ENCODE data around the gene ADGRG4.

Gene ADGRG4

DNA sequence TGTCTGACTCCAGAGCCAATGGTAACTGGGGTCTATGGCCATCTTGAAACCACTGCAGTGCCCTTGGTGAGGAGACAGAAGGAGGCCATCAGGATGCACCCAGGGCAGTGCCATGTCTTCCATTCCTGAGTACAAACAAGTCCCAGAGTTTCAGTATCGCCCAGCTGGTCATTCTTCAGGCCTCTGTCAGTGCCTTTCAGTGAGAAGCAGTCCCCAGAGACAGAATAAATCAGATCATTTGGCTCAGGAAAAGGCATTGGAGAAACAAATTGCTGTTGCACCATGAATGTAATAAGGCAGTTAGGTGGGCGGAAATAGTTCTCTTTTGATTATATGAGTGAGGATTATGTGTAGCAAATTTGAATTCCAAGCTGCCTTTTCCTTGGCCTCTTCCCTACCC is 21.3 kb downstream of the ADGRG4 start:
- Mint-ChIP-seq H3K27ac (no peak overlapping the region), H3K4me1 (ENCODE audit: low read depth) (no peaks in the 10 kb centered on the region), H3K36me3 (no peaks in the 10 kb centered on the region), H3K27me3 (no peaks in the 10 kb centered on the region), H3K9me3 (ENCODE audit: low read depth) (no peaks in the 10 kb centered on the region), H3K4me3 (no peak overlapping the region)

DNA sequence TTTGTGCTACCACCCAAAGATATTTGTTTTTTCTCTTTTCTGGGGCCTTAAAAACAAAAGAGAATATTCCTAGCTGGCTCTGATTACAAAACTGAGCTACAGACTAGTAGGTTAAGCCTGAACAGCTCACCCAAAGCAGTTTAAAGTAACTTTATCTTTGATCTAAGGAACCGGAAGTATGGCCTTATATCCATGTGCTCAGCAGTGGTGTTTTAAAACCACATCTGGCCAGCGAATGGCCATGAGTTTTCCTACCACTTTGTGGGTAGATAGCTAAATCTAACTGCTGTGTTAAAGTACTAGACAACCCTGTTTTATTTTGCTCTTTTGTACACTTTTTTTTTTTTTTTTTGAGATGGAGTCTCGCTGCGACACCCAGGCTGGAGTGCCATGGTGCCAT is 24.6 kb downstream of the ADGRG4 start:
- H3K9me3 Mint-ChIP-seq (ENCODE audit: low read depth): no peaks in the 10 kb centered on the region
- H3K36me3 Mint-ChIP-seq: no peaks in the 10 kb centered on the region
- no peaks in the 10 kb centered on the region for H3K27me3 Mint-ChIP-seq
- no peak overlapping the region for H3K4me3 Mint-ChIP-seq
- H3K4me1 Mint-ChIP-seq (ENCODE audit: low read depth): no peaks in the 10 kb centered on the region
- H3K27ac Mint-ChIP-seq: no peak overlapping the region

DNA sequence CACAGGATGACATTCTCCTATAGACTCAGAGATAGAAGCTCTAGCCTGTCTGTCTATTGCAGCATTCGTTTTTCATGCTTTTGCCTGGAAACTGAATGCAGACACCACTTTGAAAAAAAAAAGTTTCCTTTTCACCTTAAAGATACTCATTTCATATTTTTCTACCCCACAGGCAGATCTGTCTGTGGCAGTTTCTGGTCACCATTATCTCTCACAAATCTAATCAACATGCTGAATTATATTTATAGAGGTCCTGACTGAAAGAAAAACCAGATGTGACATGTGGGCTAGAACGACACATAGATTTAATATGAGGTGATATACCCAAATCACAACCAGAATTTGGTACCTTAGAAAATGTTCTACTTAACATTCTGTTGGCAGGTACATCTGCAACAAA is 28.2 kb downstream of the ADGRG4 start:
- no peaks in the 10 kb centered on the region for H3K27me3 Mint-ChIP-seq
- no peak overlapping the region for H3K4me3 Mint-ChIP-seq
- no peaks in the 10 kb centered on the region for H3K4me1 Mint-ChIP-seq (ENCODE audit: low read depth)
- H3K9me3 Mint-ChIP-seq (ENCODE audit: low read depth): no peaks in the 10 kb centered on the region
- H3K27ac Mint-ChIP-seq: no peak overlapping the region
- H3K36me3 Mint-ChIP-seq: no peaks in the 10 kb centered on the region

GRCh38 chrX:136336623-136337022 is 35.9 kb downstream of the ADGRG4 start:
- H3K27ac Mint-ChIP-seq: no peak overlapping the region

DNA sequence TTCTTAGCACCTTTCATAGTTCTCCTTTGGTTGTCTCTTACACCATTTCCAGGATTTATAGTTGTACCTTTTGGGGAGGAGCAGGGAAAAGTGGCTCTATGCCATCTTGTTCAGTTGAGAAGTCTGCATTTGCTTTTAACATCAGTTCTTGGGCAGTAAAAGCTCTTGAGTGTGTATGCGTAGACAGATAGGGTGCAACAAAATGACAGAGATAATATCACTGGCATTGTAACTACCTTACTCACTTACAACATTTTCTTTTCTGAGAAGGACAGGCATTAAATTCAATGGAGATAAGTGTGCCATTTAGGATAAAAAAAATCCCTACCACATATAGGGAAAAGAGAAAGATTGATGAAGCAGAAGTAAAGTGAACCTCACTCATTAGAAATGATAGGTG is 38.9 kb downstream of the ADGRG4 start:
- Mint-ChIP-seq H3K27me3 (peaks cover 3% of the 10 kb centered on the region), H3K9me3 (ENCODE audit: low read depth) (no peaks in the 10 kb centered on the region), H3K4me1 (ENCODE audit: low read depth) (no peaks in the 10 kb centered on the region), H3K4me3 (no peak overlapping the region), H3K36me3 (no peaks in the 10 kb centered on the region), H3K27ac (no peak overlapping the region)

More at GRCh38 chrX:136336623-136337022, 35.9 kb downstream of the ADGRG4 start:
- no peak overlapping the region for H3K4me3 Mint-ChIP-seq
- no peaks in the 10 kb centered on the region for H3K9me3 Mint-ChIP-seq (ENCODE audit: low read depth)
- no peaks in the 10 kb centered on the region for H3K4me1 Mint-ChIP-seq (ENCODE audit: low read depth)
- no peaks in the 10 kb centered on the region for H3K36me3 Mint-ChIP-seq
- H3K27me3 Mint-ChIP-seq: no peaks in the 10 kb centered on the region

DNA sequence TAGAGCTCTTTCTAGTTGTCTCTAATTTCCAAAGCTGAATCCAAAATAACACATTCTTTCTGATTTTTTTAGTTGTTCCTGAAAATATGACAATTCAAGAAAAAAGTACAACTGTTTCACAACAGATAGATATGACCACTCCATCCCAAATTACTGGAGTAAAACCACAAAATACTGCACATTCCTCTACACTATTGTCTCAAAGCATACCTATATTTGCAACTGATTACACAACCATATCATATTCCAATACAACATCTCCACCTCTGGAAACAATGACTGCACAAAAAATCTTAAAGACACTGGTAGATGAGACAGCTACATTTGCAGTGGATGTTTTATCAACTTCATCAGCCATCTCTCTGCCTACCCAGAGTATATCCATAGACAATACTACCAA is 43.6 kb downstream of the ADGRG4 start:
- no peak overlapping the region for H3K4me3 Mint-ChIP-seq
- no peak overlapping the region for H3K27ac Mint-ChIP-seq
- no peaks in the 10 kb centered on the region for H3K9me3 Mint-ChIP-seq (ENCODE audit: low read depth)
- no peaks in the 10 kb centered on the region for H3K4me1 Mint-ChIP-seq (ENCODE audit: low read depth)
- H3K27me3 Mint-ChIP-seq: peaks cover 6% of the 10 kb centered on the region
- H3K36me3 Mint-ChIP-seq: no peaks in the 10 kb centered on the region

- H3K4me3 Mint-ChIP-seq: no peak overlapping the region
- H3K27me3 Mint-ChIP-seq: peaks cover 6% of the 10 kb centered on the region
- no peaks in the 10 kb centered on the region for H3K9me3 Mint-ChIP-seq (ENCODE audit: low read depth)
- no peaks in the 10 kb centered on the region for H3K4me1 Mint-ChIP-seq (ENCODE audit: low read depth)
- H3K27ac Mint-ChIP-seq: no peak overlapping the region
- H3K36me3 Mint-ChIP-seq: no peaks in the 10 kb centered on the region
Measured at GRCh38 chrX:136346506-136346905, 45.7 kb downstream of the ADGRG4 start.

DNA sequence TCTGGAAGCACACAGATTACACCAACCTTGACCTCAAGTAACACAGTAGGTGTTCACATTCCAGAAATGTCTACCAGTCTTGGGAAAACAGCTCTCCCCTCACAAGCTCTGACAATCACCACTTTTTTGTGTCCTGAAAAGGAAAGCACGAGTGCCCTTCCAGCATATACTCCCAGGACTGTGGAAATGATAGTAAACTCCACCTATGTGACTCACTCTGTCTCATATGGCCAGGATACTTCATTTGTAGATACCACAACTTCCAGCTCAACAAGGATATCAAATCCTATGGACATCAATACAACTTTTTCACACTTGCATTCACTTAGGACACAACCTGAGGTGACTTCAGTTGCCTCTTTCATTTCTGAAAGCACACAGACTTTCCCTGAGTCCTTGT is 46.9 kb downstream of the ADGRG4 start:
- no peaks in the 10 kb centered on the region for H3K9me3 Mint-ChIP-seq (ENCODE audit: low read depth)
- H3K27ac Mint-ChIP-seq: no peak overlapping the region
- H3K36me3 Mint-ChIP-seq: no peaks in the 10 kb centered on the region
- H3K4me1 Mint-ChIP-seq (ENCODE audit: low read depth): no peaks in the 10 kb centered on the region
- H3K27me3 Mint-ChIP-seq: peaks cover 6% of the 10 kb centered on the region
- no peak overlapping the region for H3K4me3 Mint-ChIP-seq

DNA sequence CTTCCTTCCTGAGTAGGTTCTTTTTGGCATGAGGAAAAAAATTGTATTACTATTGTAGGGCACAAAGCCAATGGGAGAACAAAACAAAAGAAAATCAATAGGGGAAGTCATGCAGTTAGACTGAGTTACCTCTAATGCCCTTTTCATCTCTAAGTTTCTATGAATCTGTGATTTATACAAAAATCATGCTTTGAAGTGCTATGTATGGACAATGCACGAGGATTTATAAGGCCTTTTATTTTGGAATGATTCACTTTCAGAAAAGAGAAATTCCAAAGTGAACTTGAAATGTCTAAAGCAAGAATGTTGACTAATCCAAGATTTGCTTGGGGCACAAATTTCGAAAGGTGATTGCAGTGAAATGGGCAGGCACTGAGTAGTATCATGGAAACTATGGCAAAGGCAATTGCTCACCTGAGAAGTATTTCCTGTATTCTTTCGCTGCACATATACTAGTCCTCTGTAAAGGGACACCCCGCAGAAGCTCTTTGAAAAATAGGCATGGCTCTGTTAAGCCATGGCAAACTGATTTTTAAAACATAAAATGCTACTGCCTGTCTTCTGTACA is 52.8 kb downstream of the ADGRG4 start:
- Mint-ChIP-seq H3K27me3 (peaks cover 1% of the 10 kb centered on the region), H3K4me1 (ENCODE audit: low read depth) (no peaks in the 10 kb centered on the region), H3K27ac (no peak overlapping the region), H3K36me3 (no peaks in the 10 kb centered on the region), H3K4me3 (no peak overlapping the region), H3K9me3 (ENCODE audit: low read depth) (no peaks in the 10 kb centered on the region)

DNA sequence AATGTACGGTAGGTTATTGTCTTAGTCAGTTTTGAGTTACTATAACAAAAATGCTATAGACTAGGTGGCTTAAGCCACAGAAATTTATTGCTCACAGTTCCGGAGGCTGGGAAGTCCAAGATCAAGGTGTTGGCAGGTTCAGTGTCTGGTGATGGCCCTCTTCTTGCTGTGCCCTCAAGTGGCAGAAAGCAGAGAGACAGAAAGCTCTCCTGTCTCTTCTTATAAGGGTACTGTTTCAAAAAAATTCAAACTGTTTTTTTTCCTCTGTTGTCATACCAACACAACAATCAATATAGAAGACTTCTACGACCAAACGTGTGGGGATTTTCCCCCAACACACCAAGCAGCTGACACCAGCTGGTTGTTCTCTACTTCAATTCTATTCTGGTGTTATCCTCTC is 53.4 kb downstream of the ADGRG4 start:
- Mint-ChIP-seq H3K4me3 (no peak overlapping the region), H3K27ac (no peak overlapping the region), H3K4me1 (ENCODE audit: low read depth) (no peaks in the 10 kb centered on the region), H3K27me3 (peaks cover 1% of the 10 kb centered on the region), H3K36me3 (no peaks in the 10 kb centered on the region), H3K9me3 (ENCODE audit: low read depth) (no peaks in the 10 kb centered on the region)

GRCh38 chrX:136369377-136369776 is 68.6 kb downstream of the ADGRG4 start:
- H3K36me3 Mint-ChIP-seq: no peaks in the 10 kb centered on the region
- H3K27ac Mint-ChIP-seq: no peak overlapping the region
- H3K4me1 Mint-ChIP-seq (ENCODE audit: low read depth): no peaks in the 10 kb centered on the region
- no peaks in the 10 kb centered on the region for H3K9me3 Mint-ChIP-seq (ENCODE audit: low read depth)
- peaks cover 2% of the 10 kb centered on the region for H3K27me3 Mint-ChIP-seq
- H3K4me3 Mint-ChIP-seq: no peak overlapping the region

DNA sequence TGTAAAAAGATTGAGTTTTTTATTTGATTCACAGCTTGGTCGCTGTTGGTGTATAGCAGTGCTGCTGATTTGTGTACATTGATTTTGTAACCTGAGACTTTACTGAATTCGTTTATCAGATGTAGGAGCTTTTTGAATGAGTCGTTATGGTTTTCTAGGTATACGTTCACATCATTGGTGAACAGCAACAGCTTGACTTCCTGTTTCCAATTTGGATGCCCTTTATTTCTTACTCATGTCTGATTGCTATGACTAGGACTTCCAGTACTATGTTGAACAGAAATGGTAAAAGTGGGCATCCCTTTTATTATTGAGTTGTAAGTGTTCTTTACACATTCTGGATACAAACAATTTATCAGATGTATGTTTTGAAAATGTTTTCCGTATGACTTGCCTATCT is 76.0 kb downstream of the ADGRG4 start:
- no peaks in the 10 kb centered on the region for H3K27me3 Mint-ChIP-seq
- H3K4me3 Mint-ChIP-seq: no peak overlapping the region
- no peaks in the 10 kb centered on the region for H3K36me3 Mint-ChIP-seq
- H3K9me3 Mint-ChIP-seq (ENCODE audit: low read depth): no peaks in the 10 kb centered on the region
- H3K27ac Mint-ChIP-seq: no peak overlapping the region
- no peaks in the 10 kb centered on the region for H3K4me1 Mint-ChIP-seq (ENCODE audit: low read depth)

DNA sequence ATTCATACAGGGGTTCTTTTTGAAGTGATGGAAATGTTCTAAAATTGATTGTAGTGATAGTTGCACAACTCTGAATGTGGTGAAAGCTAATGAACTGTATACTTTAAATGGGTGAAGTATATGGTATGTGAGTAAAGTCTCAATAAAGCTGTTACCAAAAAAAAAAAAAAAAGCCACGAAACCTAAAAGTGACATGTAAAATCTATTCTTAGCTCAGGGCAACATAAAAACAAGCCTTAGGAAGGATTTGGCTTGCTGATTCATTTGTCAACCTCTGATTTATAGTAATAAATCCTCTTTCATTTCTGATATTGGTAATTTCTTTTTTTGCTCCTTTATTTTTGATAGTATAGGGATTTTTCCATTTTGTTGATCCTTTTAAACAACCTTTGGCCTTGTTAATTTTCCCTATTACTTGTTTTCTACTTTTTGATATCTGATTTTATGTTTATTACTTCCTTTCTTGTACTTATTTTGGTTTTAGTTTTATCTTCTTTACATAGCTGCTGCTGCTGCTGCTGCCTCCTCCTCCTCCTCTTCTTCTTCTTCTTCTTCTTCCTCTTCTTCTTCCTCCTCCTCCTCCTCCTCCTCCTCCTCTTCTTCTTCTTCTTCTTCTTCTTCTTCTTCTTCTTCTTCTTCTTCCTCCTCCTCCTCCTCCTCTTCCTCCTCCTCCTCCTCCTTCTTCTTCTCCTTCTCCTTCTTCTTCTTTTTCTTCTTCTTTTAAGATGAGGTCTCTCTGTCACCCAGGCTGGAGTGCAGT is 79.4 kb downstream of the ADGRG4 start:
- H3K9me3 Mint-ChIP-seq (ENCODE audit: low read depth): no peaks in the 10 kb centered on the region

GRCh38 chrX:136386173-136386572 is 85.4 kb downstream of the ADGRG4 start:
- H3K27me3 Mint-ChIP-seq: peaks cover 7% of the 10 kb centered on the region
- H3K4me1 Mint-ChIP-seq (ENCODE audit: low read depth): no peaks in the 10 kb centered on the region
- H3K36me3 Mint-ChIP-seq: no peaks in the 10 kb centered on the region
- H3K27ac Mint-ChIP-seq: no peak overlapping the region
- H3K9me3 Mint-ChIP-seq (ENCODE audit: low read depth): no peaks in the 10 kb centered on the region
- no peak overlapping the region for H3K4me3 Mint-ChIP-seq

More for the DNA sequence above, 79.4 kb downstream of the ADGRG4 start:
- Mint-ChIP-seq H3K4me3 (no peak overlapping the region), H3K4me1 (ENCODE audit: low read depth) (no peaks in the 10 kb centered on the region), H3K36me3 (no peaks in the 10 kb centered on the region), H3K27me3 (no peaks in the 10 kb centered on the region), H3K27ac (no peak overlapping the region)

GRCh38 chrX:136386826-136387225 is 86.1 kb downstream of the ADGRG4 start:
- Mint-ChIP-seq H3K9me3 (ENCODE audit: low read depth) (no peaks in the 10 kb centered on the region), H3K27me3 (peaks cover 7% of the 10 kb centered on the region), H3K36me3 (no peaks in the 10 kb centered on the region), H3K4me3 (no peak overlapping the region), H3K27ac (no peak overlapping the region), H3K4me1 (ENCODE audit: low read depth) (no peaks in the 10 kb centered on the region)

DNA sequence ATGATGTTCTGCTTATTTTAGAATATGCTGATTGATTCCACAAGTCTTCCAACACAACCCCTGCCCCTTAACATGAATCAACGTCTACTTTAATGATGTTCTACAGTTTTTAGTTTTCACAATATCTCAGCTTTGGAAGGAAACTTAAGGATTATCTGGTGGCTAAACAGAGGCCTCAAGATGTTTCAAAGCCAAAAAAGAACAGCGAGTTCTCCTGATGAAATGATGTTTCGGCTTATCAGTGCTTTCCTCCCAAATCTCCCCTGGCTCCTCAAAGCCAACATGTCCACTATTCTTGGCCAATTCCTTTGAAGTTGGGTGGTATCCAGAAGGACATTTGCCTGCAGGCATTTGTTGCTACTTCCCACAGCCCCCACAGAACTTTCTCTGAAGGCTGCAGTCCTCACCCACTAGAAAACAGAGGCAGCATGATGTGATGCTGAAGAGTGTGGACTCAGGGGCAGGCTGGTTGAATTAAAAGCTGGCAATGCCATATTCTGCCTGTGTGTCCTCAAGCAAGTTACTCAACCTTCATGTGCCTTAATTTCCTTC is 87.3 kb downstream of the ADGRG4 start:
- peaks cover 7% of the 10 kb centered on the region for H3K27me3 Mint-ChIP-seq
- H3K36me3 Mint-ChIP-seq: no peaks in the 10 kb centered on the region
- no peak overlapping the region for H3K27ac Mint-ChIP-seq
- no peaks in the 10 kb centered on the region for H3K4me1 Mint-ChIP-seq (ENCODE audit: low read depth)
- no peaks in the 10 kb centered on the region for H3K9me3 Mint-ChIP-seq (ENCODE audit: low read depth)
- H3K4me3 Mint-ChIP-seq: no peak overlapping the region

All from activated naive CD8-positive, alpha-beta T cell (primary cell).